GM08714 (cell line): ENCODE results near the gene SLC6A7.
"Not testable (repeated sequence)": the region's sequence is repeated elsewhere in the genome, so short reads cannot be mapped to it uniquely, and the experiment has no call there.

Experiments used
- H3K4me3 ChIP-seq: fragments of 200-500 bp; sonication (Bioruptor generic); 2 replicates; pipeline ENCODE4 v1.5.1; 2014; ENCODE audit warnings: mild to moderate bottlenecking, low read length, inconsistent platforms
- ZNF274 ChIP-seq: IDR thresholded peaks from 2 replicates; pipeline ENCODE4 v1.6.1; 2012; ENCODE audit warnings: mild to moderate bottlenecking, low read depth, low read length

Gene SLC6A7

GRCh38 chr5:150221471-150221870 is 31.6 kb downstream of the SLC6A7 start:
- TF ChIP-seq ZNF274 = no peak
- no peak overlapping the region for H3K4me3 ChIP-seq

- H3K4me3 ChIP-seq = no peak overlapping the region
- no peak for TF ChIP-seq ZNF274
These were observed 33.0 kb downstream of the SLC6A7 start for GRCh38 chr5:150222906-150223305.

GRCh38 chr5:150223474-150223873 is 33.6 kb downstream of the SLC6A7 start:
- TF ChIP-seq ZNF274 = no peak
- H3K4me3 ChIP-seq = no peak overlapping the region

DNA sequence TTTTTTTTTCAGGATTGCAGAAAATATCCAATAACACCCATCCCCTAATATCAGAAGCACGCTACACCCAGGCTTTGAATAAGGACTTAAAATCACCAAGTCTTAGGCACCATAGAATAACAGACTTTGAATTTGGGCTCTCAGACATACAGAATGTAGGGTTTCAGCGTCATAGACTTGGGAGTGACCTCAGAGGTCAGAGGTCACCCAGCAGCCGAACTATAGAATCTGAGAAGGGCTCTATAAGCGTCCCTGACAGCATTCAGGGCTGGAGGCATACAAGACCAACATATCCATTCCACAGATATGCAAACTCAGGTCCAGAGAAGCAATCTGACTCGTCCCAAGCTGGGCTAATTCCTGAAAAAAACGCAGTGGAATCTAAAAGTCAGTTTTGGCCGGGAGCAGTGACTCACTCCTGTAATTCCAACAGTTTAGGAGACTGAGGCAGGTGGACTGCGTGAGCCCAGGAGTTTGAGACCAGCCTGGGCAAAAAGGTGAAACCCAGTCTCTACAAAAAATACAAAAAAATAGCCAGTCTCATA is 34.7 kb downstream of the SLC6A7 start:
- no peak overlapping the region for H3K4me3 ChIP-seq
- no peak for TF ChIP-seq ZNF274

GRCh38 chr5:150227036-150227435 is 37.2 kb downstream of the SLC6A7 start:
- no peak overlapping the region for H3K4me3 ChIP-seq
- TF ChIP-seq ZNF274 = no peak

DNA sequence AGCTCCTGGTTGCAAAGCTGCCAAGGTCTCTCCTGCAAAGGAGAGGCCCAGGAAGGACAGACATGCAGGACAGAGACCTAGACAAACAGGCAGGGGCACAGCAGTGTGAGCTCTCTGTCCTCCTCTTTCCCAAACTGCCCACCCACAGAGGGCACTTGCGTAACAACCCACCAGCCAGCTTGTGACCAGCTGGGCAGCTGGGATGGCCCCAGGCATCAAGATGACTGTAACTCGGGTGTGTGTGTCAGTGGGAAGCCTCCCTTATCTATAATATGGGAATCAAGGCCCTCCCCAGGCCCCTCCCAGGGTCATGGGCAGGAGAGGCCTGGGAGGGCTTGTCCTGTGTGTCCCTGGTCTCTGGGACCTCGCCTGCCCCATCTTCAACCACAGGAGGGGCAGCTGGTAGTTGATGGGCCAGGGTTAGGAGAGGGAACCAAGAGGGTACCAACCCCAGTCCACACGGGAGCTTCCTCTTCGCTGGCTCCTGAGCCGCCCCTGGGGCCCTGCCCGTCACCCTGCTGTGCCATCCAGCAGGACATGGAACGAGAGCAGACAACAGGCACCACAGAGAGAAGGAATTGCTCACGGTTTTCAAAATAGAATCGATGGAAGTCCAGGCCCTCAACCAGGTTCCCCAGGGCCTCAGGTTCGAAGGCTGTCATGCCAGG is 37.9 kb downstream of the SLC6A7 start:
- H3K4me3 ChIP-seq = no peak overlapping the region
- no peak for TF ChIP-seq ZNF274

GRCh38 chr5:150229571-150229970 is 39.7 kb downstream of the SLC6A7 start:
- no peak for TF ChIP-seq ZNF274

GRCh38 chr5:150230842-150231241 is 41.0 kb downstream of the SLC6A7 start:
- H3K4me3 ChIP-seq = no peak overlapping the region
- no peak for TF ChIP-seq ZNF274

More at GRCh38 chr5:150229571-150229970, 39.7 kb downstream of the SLC6A7 start:
- H3K4me3 ChIP-seq = no peak overlapping the region

DNA sequence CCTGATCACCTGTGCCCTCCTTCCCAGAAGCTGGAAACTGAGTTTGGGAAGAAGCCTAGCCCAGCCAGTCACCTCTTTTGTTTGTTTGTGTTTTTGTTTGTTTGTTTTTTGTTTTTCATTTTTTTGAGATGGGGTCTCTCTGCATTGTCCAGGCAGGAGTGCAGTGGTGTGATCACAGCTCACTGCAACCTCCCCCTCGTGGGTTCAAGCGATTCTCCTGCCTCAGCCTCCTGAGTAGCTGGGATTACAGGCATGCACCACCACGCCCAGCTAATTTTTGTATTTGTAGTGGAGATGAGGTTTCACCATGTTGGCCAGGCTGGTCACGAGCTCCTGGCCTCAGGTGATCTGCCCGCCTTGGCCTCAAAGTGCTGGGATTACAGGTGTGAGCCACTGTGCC is 43.8 kb downstream of the SLC6A7 start:
- H3K4me3 ChIP-seq = not testable (repeated sequence)

GRCh38 chr5:150234576-150235499 is 45.0 kb downstream of the SLC6A7 start:
- no peak overlapping the region for H3K4me3 ChIP-seq
- TF ChIP-seq ZNF274 = no peak

GRCh38 chr5:150235500-150235854 is 45.6 kb downstream of the SLC6A7 start:
- no peak overlapping the region for H3K4me3 ChIP-seq
- TF ChIP-seq ZNF274 = no peak

DNA sequence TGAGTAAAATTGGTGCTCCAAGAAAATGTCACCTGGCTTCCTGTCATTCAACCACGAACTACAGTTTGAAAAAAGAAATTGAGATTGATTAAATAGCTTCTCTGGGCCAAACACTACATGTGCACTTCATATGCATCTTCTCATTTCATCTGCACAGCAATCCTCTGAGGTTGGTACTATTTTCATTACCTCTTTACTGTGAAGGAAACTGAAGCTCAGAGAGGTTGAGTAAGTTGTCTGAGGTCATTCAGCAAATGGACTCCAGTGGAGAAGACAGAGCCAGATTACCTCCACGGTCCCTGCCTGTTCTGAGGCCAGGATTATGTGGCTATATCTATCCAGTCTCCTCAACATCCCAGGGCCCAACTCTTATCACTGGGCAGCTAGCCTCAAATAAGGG is 46.5 kb downstream of the SLC6A7 start:
- H3K4me3 ChIP-seq = no peak overlapping the region
- no peak for TF ChIP-seq ZNF274

DNA sequence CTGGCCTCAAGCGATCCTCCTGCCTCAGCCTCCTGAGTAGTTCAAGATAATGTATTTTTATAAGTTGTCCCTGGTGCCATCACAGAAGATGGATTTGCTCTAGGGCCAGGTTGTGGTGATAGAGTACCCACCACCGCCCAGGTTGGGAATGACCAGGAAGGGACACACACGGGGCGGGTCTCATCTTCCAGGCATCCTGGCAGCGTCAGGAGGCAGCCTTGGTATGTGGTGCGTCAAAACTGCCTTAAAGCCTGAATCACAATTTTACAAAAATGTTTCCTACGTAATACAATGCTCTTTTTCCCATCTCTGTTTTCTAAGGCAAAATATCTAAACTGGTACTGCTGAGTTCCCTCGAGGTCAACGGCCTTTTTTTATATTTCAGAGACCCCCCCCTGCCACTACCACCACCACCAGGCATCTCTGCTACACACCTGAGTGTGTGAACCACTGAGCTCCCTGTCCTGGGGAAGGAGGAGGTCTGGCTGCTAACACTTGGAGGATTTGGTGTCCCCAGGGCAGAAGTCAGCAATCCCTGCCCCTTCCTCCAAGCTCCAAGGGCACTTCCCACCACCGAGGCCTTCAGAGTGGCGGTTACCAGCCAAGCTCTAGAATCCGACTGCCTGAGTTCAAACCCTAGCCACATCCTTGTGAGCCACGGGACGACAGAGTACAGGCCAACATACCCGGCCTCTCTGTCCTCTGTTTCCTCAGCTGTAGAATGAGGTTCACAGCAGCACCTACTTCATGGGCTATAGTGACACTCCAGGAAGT is 47.3 kb downstream of the SLC6A7 start:
- TF ChIP-seq ZNF274 = no peak
- H3K4me3 ChIP-seq = no peak overlapping the region

GRCh38 chr5:150238646-150239045 is 48.8 kb downstream of the SLC6A7 start:
- no peak overlapping the region for H3K4me3 ChIP-seq
- TF ChIP-seq ZNF274 = no peak
